Transverse colon (tissue), 4 donors: ENCODE results near the gene BBX. TPM values are rescaled to one million over a fixed set of nuclear protein-coding genes. Genes with fewer than 3 reads are reported as not detected.

ENCODE experiments used
- DNase-seq: peaks from one replicate; pipeline ENCODE4 v3.0.0-alpha.2; 2019
- H3K27ac ChIP-seq, 4 donors: fragments of 200-600 bp; sonication (generic); 2 replicates each; pipeline ENCODE4 v1.5.1; 2016 to 2018; ENCODE audit warnings: inconsistent platforms in 4 of 4
- H3K27me3 ChIP-seq: fragments of 200-600 bp; sonication (generic); 2 replicates; pipeline ENCODE4 v1.5.1; 2017; ENCODE audit warnings: inconsistent platforms
- H3K36me3 ChIP-seq, 4 donors: fragments of 200-600 bp; sonication (generic); 2 replicates each; pipeline ENCODE4 v1.5.1; 2017 to 2019; ENCODE audit warnings: inconsistent platforms in 4 of 4
- H3K4me1 ChIP-seq, 4 donors: fragments of 200-600 bp; sonication (generic); 2 replicates each; pipeline ENCODE4 v1.5.1; 2017 to 2020; ENCODE audit warnings: inconsistent platforms in 4 of 4
- H3K4me3 ChIP-seq, 4 donors: fragments of 200-600 bp; sonication (generic); 1 replicate in 1 of 4; 2 replicates in 3 of 4; pipeline versions ENCODE4 v1.5.1 to v1.6.1; 2017 to 2019; ENCODE audit warnings: inconsistent platforms in 4 of 4
- H3K9me3 ChIP-seq, 2 donors: fragments of 200-600 bp; sonication (generic); 2 replicates each; pipeline ENCODE4 v1.5.1; 2017 to 2019; ENCODE audit warnings: inconsistent platforms in 2 of 2
- EP300 ChIP-seq: sonication (generic); formaldehyde crosslinking; IDR thresholded peaks from one replicate; pipeline ENCODE4 v1.6.1; 2017; ENCODE audit warnings: antibody characterized with exemption, low read depth
- POLR2A ChIP-seq: fragments of 450-650 bp; IDR thresholded peaks from one replicate; pipeline ENCODE4 v1.6.1; 2016; ENCODE audit warnings: antibody characterized with exemption, mild to moderate bottlenecking, moderate library complexity
- POLR2AphosphoS5 ChIP-seq, 3 donors: sonication (generic); formaldehyde crosslinking; IDR thresholded peaks; one replicate each; pipeline ENCODE4 v1.6.1; 2016; ENCODE audit warnings: antibody characterized with exemption in 3 of 3
- WGBS, 2 donors: methylation state at CpG; one replicate each; pipeline ENCODE4 v1.1.5; 2018; ENCODE audit warnings: low coverage in 1 of 2; 5-methylcytosine and 5-hydroxymethylcytosine counted together
- in situ Hi-C, 4 donors: fragments of 200-750 bp; cut with MboI; loops; one replicate each; pipeline versions ENCODE4 v1.15.0 to v1.15.1; 2017; ENCODE audit warnings: low sequenced_read_pairs in 3 of 4, low pct_ligation_motif_present in 1 of 4, low pct_unique_long_range_greater_than_20kb in 1 of 4
- intact Hi-C: fragments of 100-400 bp; cut with DNase I; formaldehyde crosslinking; loops from one replicate; pipeline ENCODE4 v1.15.1; 2023; ENCODE audit warnings: low total_unique reads
- total RNA-seq, 4 donors: library from RNA; depleted of rRNA; stranded (reverse); fragments of >200 nt; gene quantifications; one replicate each; pipeline ENCODE4 v1.1.0, GENCODE V29; 2016
- TF ChIP-seq, protein P1 (sequence below), 5 experiments: fragments of 200-600 bp in 3 of 5; fragments of 450-650 bp in 2 of 5; sonication (generic) in 3 of 5; IDR thresholded peaks; 1 replicate in 2 of 5; 2 replicates in 3 of 5; pipeline ENCODE4 v1.5.1; 2016 to 2017; ENCODE audit warnings: antibody characterized with exemption in 5 of 5, inconsistent platforms in 3 of 5, mild to moderate bottlenecking in 2 of 5, moderate library complexity in 1 of 5

The BBX gene
- total RNA-seq, 4 donors from 2014 or later, result 22.5 to 39.6 (median 33.1) TPM

DNA sequence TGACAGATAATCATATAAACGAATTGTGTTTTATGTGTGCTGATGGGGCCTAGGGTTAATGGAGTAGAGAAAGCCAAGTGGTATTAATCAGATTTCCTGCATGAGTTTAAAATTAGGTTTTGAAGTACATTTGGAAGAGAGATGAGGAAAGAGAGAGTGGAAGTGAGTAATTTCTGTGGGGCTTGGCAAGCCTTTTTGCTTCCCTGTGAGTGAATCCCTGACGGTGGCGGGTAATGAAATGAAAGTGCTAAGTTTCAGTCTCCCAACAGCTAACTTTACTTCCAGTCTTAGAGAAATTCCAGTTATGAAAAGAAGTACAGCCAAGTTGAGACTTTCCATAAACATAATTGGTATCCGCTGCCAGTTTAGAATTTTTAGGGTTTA is 139.4 kb downstream of the BBX start:
- intact Hi-C loops, result no loop called here
- DNase-seq, result no peak
- Histone ChIP-seq H3K27ac (peak overlapping the region; percentile 54 to 65 (median 60)), H3K4me3 (no peak overlapping the region), H3K9me3 (no peaks in the 10 kb centered on the region), H3K27me3 (no peaks in the 10 kb centered on the region), H3K36me3 (no peaks in the 10 kb centered on the region), H3K4me1 (peaks cover 0 to 23% (median 4%) of the 10 kb centered on the region in 4 donors)
- in situ Hi-C loops, result no loop called here
- 48 to 67% methylated on average over 4 of the region's 4 CpGs for WGBS, 2 donors
- TF ChIP-seq POLR2AphosphoS5 (IDR thresholded peaks at IDR 0.05), result peak in 1 of 3 donors; percentile 9
- no peak for TF ChIP-seq EP300
- TF ChIP-seq, protein P1, sequence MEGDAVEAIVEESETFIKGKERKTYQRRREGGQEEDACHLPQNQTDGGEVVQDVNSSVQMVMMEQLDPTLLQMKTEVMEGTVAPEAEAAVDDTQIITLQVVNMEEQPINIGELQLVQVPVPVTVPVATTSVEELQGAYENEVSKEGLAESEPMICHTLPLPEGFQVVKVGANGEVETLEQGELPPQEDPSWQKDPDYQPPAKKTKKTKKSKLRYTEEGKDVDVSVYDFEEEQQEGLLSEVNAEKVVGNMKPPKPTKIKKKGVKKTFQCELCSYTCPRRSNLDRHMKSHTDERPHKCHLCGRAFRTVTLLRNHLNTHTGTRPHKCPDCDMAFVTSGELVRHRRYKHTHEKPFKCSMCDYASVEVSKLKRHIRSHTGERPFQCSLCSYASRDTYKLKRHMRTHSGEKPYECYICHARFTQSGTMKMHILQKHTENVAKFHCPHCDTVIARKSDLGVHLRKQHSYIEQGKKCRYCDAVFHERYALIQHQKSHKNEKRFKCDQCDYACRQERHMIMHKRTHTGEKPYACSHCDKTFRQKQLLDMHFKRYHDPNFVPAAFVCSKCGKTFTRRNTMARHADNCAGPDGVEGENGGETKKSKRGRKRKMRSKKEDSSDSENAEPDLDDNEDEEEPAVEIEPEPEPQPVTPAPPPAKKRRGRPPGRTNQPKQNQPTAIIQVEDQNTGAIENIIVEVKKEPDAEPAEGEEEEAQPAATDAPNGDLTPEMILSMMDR (IDR thresholded peaks at IDR 0.05), result no peak

DNA sequence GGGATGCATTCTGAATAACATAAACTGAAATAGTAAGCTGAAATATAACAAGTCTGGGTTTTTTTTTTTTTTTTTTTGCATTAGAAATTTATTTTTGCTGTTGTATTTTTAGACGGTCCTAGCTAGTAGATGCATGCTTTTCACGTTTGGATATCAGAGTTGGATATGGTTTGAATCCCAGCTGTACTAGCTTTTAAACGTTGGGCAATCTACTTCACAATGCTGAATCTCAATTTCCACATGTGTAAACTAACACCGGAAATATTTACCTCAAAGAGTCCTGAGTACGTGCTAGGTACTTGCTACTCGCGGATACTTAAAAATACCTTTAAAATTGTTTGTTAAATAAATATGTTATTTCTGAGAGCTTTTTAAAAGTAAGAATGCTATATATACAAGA is 139.8 kb downstream of the BBX start:
- H3K9me3 ChIP-seq, result no peaks in the 10 kb centered on the region
- H3K27ac ChIP-seq, result peak overlapping the region; percentile 54 to 65 (median 60)
- WGBS, 2 donors, result 60 to 64% methylated on average over 7 of the region's 7 CpGs
- H3K27me3 ChIP-seq, result no peaks in the 10 kb centered on the region
- in situ Hi-C loops, result no loop called here
- peaks cover 0 to 23% (median 4%) of the 10 kb centered on the region in 4 donors for H3K4me1 ChIP-seq
- intact Hi-C loops, result no loop called here
- no peak overlapping the region for H3K4me3 ChIP-seq
- DNase-seq, result no peak
- TF ChIP-seq POLR2A (no peak), POLR2AphosphoS5 (IDR thresholded peaks at IDR 0.05) (no peak), EP300 (no peak)
- TF ChIP-seq, protein P1 (IDR thresholded peaks at IDR 0.05), result no peak
- H3K36me3 ChIP-seq, result no peaks in the 10 kb centered on the region

DNA sequence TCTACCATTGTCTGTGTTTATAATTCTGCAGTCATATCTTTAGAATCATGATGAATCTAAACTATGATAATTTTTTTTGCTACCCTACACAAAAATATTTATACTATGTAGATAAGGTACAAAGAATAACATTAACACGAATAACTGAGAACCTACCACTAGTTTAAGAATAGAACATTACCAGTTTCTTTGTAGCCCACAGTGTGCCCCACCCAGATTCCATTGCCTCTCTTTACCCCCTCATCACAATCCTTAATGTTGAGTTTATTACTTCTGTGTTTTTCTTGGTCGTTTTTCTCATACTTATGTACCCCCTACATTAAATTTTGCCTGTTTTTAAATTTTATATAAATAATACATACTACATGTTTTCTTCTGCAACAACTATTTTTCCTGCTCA is 140.5 kb downstream of the BBX start:
- Histone ChIP-seq H3K27me3 (no peaks in the 10 kb centered on the region), H3K36me3 (no peaks in the 10 kb centered on the region), H3K4me1 (peaks cover 0 to 23% (median 4%) of the 10 kb centered on the region in 4 donors), H3K9me3 (no peaks in the 10 kb centered on the region), H3K27ac (no peak overlapping the region), H3K4me3 (no peak overlapping the region)
- in situ Hi-C loops, result no loop called here
- DNase-seq, result no peak
- WGBS, 2 donors, result 52 to 59% methylated on average over 2 of the region's 2 CpGs
- intact Hi-C loops, result no loop called here
- TF ChIP-seq POLR2A (no peak), POLR2AphosphoS5 (IDR thresholded peaks at IDR 0.05) (no peak), EP300 (no peak)
- TF ChIP-seq, protein P1 (IDR thresholded peaks at IDR 0.05), result no peak

DNA sequence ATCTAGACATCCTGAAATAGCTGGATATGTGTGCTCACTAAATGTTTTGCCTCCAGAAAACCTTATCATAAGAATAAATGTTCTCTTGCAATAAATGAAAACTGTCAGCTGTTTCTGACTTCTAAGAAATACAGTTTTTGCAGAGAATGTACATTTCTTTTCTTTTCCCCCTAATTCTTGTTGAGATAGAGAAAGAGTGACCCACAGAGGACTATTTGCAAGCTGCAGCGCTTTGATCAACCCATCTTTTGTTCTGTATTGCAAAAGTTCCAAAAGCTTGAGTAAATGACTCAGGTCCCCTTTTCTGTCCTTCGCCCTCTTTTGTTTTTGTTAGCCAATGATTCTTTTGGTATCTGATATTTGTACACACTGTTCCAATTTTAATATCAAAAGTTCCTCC is 141.9 kb downstream of the BBX start:
- in situ Hi-C loops (no loop called here), intact Hi-C loops (no loop called here)
- peaks cover 0 to 23% (median 4%) of the 10 kb centered on the region in 4 donors for H3K4me1 ChIP-seq
- no peak for TF ChIP-seq EP300
- TF ChIP-seq POLR2A, result no peak
- no peak for TF ChIP-seq POLR2AphosphoS5 (IDR thresholded peaks at IDR 0.05)
- TF ChIP-seq, protein P1 (IDR thresholded peaks at IDR 0.05), result no peak
- no peaks in the 10 kb centered on the region for H3K27me3 ChIP-seq
- H3K27ac ChIP-seq, result no peak overlapping the region
- H3K9me3 ChIP-seq, result no peaks in the 10 kb centered on the region
- 96 to 100% methylated on average over 2 of the region's 2 CpGs for WGBS, 2 donors
- DNase-seq, result no peak
- no peak overlapping the region for H3K4me3 ChIP-seq
- no peaks in the 10 kb centered on the region for H3K36me3 ChIP-seq
